GM12878 (cell line): ENCODE measurements around the gene PRM3. TPM values are rescaled to one million over a fixed set of nuclear protein-coding genes. Genes with fewer than 3 reads are reported as not detected.

Experiments used
- ATAC-seq: fragments of 200-7000 bp; cut with Tn5 transposase; 3 replicates; pipeline ENCODE4 v1.9.1; 2020; ENCODE audit warnings: mild to moderate bottlenecking, moderate library complexity
- BruUV-seq: library from RNA; stranded (reverse); fragments of 400-500 nt; replicated peaks from 2 replicates; lab custom pipeline; 2021; lab: Mats Ljungman, UMichigan
- CTCF ChIA-PET: fragments of 300-600 bp; sonication (Branson Sonifier 250); formaldehyde crosslinking; extraction: SDS; loops from one replicate; lab custom pipeline; 2021; ENCODE audit warnings: inconsistent platforms; lab: Yijun Ruan, JAX
- POLR2A ChIA-PET: fragments of 350-600 bp; formaldehyde crosslinking; extraction: SDS; loops from one replicate; lab custom pipeline; 2021; ENCODE audit warnings: inconsistent platforms; lab: Charles Lee
- RAD21 ChIA-PET: fragments of 300-600 bp; sonication (Branson Sonifier 250); formaldehyde crosslinking; loops from one replicate; lab custom pipeline; 2023; ENCODE audit warnings: antibody characterized with exemption; ENCODE audit not compliant: unreplicated experiment; lab: Charles Lee
- SMC1A ChIA-PET: fragments of 300-600 bp; sonication (Branson Sonifier 250); formaldehyde crosslinking; loops from one replicate; lab custom pipeline; 2023; ENCODE audit not compliant: unreplicated experiment, uncharacterized antibody; lab: Charles Lee
- DNase-seq: peaks from one replicate; pipeline ENCODE4 v3.0.0-alpha.2; 2011; ENCODE audit warnings: low read depth, low spot score
- FAIRE-seq: peaks from 3 replicates; lab custom pipeline; 2011; peaks lifted over from hg19 to GRCh38; lab: Jason Lieb, UNC
- H2AFZ ChIP-seq: 2 replicates; pipeline ENCODE4 v1.6.0; 2011; ENCODE audit warnings: low read depth, low read length, control low read depth; ENCODE audit not compliant: control insufficient read depth
- H3K27ac ChIP-seq: 2 replicates; pipeline ENCODE4 v1.5.1; 2011; ENCODE audit warnings: control low read depth; ENCODE audit not compliant: control insufficient read depth, insufficient read depth
- H3K27me3 ChIP-seq, 2 experiments: replicated peaks in 1 of 2; 2 replicates each; pipeline versions ENCODE4 v1.6.0 to v1.6.1; 2011; ENCODE audit warnings: low read length in 1 of 2; ENCODE audit not compliant: control insufficient read depth in 2 of 2, insufficient read depth in 2 of 2
- H3K36me3 ChIP-seq, 2 experiments: 2 replicates each; pipeline ENCODE4 v1.5.1; 2011; ENCODE audit warnings: low read length in 1 of 2; ENCODE audit not compliant: control insufficient read depth in 2 of 2, insufficient read depth in 2 of 2
- H3K4me1 ChIP-seq: 2 replicates; pipeline ENCODE4 v1.6.1; 2011; ENCODE audit warnings: mild to moderate bottlenecking, low read length, moderate library complexity, mixed read lengths; ENCODE audit not compliant: control insufficient read depth, insufficient read depth
- H3K4me2 ChIP-seq: 2 replicates; pipeline ENCODE4 v1.6.0; 2011; ENCODE audit warnings: control low read depth; ENCODE audit not compliant: control insufficient read depth, insufficient read depth
- H3K4me3 ChIP-seq: fragments of 200-600 bp; sonication (generic); 2 replicates; pipeline ENCODE4 v1.5.1; 2016
- H3K79me2 ChIP-seq: 2 replicates; pipeline ENCODE4 v1.6.0; 2011; ENCODE audit warnings: low read length; ENCODE audit not compliant: control insufficient read depth, insufficient read depth
- H3K9ac ChIP-seq: 2 replicates; pipeline ENCODE4 v1.8.0; 2011; ENCODE audit warnings: low read length, control low read depth, mixed read lengths; ENCODE audit not compliant: control insufficient read depth, insufficient read depth
- H3K9me3 ChIP-seq: replicated peaks from 3 replicates; pipeline ENCODE4 v1.5.1; 2011; ENCODE audit warnings: mild to moderate bottlenecking, low read length; ENCODE audit not compliant: control insufficient read depth, insufficient read depth
- H4K20me1 ChIP-seq: 2 replicates; pipeline ENCODE4 v1.6.0; 2011; ENCODE audit not compliant: control insufficient read depth, insufficient read depth
- ATF3 ChIP-seq: IDR thresholded peaks from 2 replicates; pipeline ENCODE4 v1.6.1; 2011; ENCODE audit warnings: low read depth, mild to moderate bottlenecking, low read length, moderate library complexity, borderline replicate concordance; ENCODE audit errors: extremely low read depth
- BMI1 ChIP-seq: fragments of 450-650 bp; IDR thresholded peaks from 2 replicates; pipeline ENCODE4 v1.6.1; 2016; ENCODE audit warnings: mild to moderate bottlenecking, moderate library complexity, borderline replicate concordance
- CBX5 ChIP-seq: sonication (generic); IDR thresholded peaks from 2 replicates; pipeline ENCODE4 v1.6.1; 2016; ENCODE audit warnings: low read depth, moderate library complexity, mild to moderate bottlenecking, inconsistent platforms
- CHD2 ChIP-seq: IDR thresholded peaks from 2 replicates; pipeline ENCODE4 v1.6.1; 2011; ENCODE audit warnings: low read depth, low read length, improper control_type of control experiment, borderline replicate concordance
- HCFC1 ChIP-seq: fragments of 150-350 bp; IDR thresholded peaks from 2 replicates; pipeline ENCODE4 v1.6.1; 2014; ENCODE audit warnings: low read length
- IRF4 ChIP-seq: IDR thresholded peaks from 2 replicates; pipeline ENCODE4 v1.6.1; 2011; ENCODE audit warnings: low read depth, low read length
- JUND ChIP-seq: IDR thresholded peaks from 2 replicates; pipeline ENCODE4 v1.6.1; 2012; ENCODE audit warnings: low read depth, mild to moderate bottlenecking, low read length, improper control_type of control experiment, moderate library complexity
- MTA2 ChIP-seq: fragments of 450-650 bp; IDR thresholded peaks from 2 replicates; pipeline ENCODE4 v1.6.1; 2016; ENCODE audit warnings: low read depth, mild to moderate bottlenecking, moderate library complexity
- NFIC ChIP-seq: IDR thresholded peaks from 2 replicates; pipeline ENCODE4 v1.6.1; 2012; ENCODE audit warnings: low read depth, mild to moderate bottlenecking, inconsistent platforms, low read length, moderate library complexity
- NR2C2 ChIP-seq: IDR thresholded peaks from 2 replicates; pipeline ENCODE4 v1.6.1; 2011; ENCODE audit warnings: borderline replicate concordance, low read depth; ENCODE audit not compliant: control insufficient read depth, insufficient read length
- PAX5 ChIP-seq: IDR thresholded peaks from 2 replicates; pipeline ENCODE4 v1.6.1; 2011; ENCODE audit warnings: low read depth, low read length, borderline replicate concordance
- RB1 ChIP-seq: fragments of 450-650 bp; formaldehyde crosslinking; IDR thresholded peaks from 2 replicates; pipeline ENCODE4 v1.6.1; 2017; ENCODE audit warnings: mild to moderate bottlenecking, borderline replicate concordance
- SMARCA5 ChIP-seq: fragments of 450-650 bp; IDR thresholded peaks from 2 replicates; pipeline ENCODE4 v1.6.1; 2017; ENCODE audit warnings: mild to moderate bottlenecking
- WGBS: methylation state at CpG from one replicate; pipeline ENCODE4 v1.1.6; 2016; ENCODE audit warnings: low lambda C conversion rate; ENCODE audit not compliant: insufficient replicate concordance, insufficient coverage; ENCODE audit errors: missing lambda C conversion rate; 5-methylcytosine and 5-hydroxymethylcytosine counted together
- in situ Hi-C: fragments of 300-500 bp; cut with MboI; formaldehyde crosslinking; loops from 9 replicates; pipeline ENCODE4 v1.14.3; 2018; ENCODE audit warnings: mixed read lengths
- intact Hi-C: fragments of 100-400 bp; cut with micrococcal nuclease; formaldehyde crosslinking; loops from one replicate; pipeline ENCODE4 v1.14.2; 2022; ENCODE audit not compliant: unreplicated experiment
- polyA plus RNA-seq, 11 experiments: library from polyadenylated mRNA; depleted of rRNA in 4 of 11; unstranded in 6 of 11; stranded (reverse) in 5 of 11; fragments of >200 nt; fragmentation: Nextera tagmentation in 4 of 11; fragmentation: Illumina TruSeq in 1 of 11; extraction: Ambion mirVana in 4 of 11; extraction: Trizol in 1 of 11; gene quantifications; 1 replicate in 1 of 11; 2 replicates in 10 of 11; pipeline versions ENCODE4 v1.2.1 to v1.2.3, GENCODE V29; 2011 to 2016; ENCODE audit warnings: inconsistent platforms in 2 of 11, missing spikeins in 2 of 11, low read depth in 1 of 11
- total RNA-seq, 4 experiments: library from RNA; depleted of rRNA in 3 of 4; stranded (reverse); fragments of >200 nt in 3 of 4; fragmentation: Illumina TruSeq in 1 of 4; extraction: Trizol in 1 of 4; gene quantifications; 2 replicates each; pipeline versions ENCODE4 v1.2.1 to v1.2.3, GENCODE V29; 2013 to 2021

PRM3 gene
- total and polyA plus RNA-seq, 10 of the 15 experiments (the other 5 are each of a cell fraction or from before 2014, with no cell fraction given): not detected

GRCh38 chr16:11320170-11320569 is 46.7 kb upstream of the PRM3 start:
- WGBS: 89% methylated on average over 10 of the region's 10 CpGs

More at GRCh38 chr16:11320170-11320569, 46.7 kb upstream of the PRM3 start:
- no peak for FAIRE-seq
- intact Hi-C loops: no loop called here
- Histone ChIP-seq H3K27ac (no peak overlapping the region), H2AFZ (no peak overlapping the region), H3K27me3 (no peaks in the 10 kb centered on the region; a peak in 1 of 4 replicates), H3K4me2 (no peak overlapping the region), H4K20me1 (no peaks in the 10 kb centered on the region), H3K4me3 (no peak overlapping the region), H3K9ac (no peak overlapping the region), H3K4me1 (peaks cover 8% of the 10 kb centered on the region), H3K36me3 (no peaks in the 10 kb centered on the region), H3K79me2 (no peaks in the 10 kb centered on the region), H3K9me3 (no peaks in the 10 kb centered on the region; the same call in 2 of the 3 replicates)
- in situ Hi-C loops: no loop called here
- BruUV-seq: no TSS peak
- SMC1A ChIA-PET: interaction anchor here (1.3 to 1.5 kb wide), 2 partner anchors 16 to 29 kb away, joined by 3 to 4 read pairs; no protein-coding TSS in a partner anchor
- TF ChIP-seq CBX5 (no peak), MTA2 (no peak), BMI1 (no peak), NR2C2 (no peak), JUND (no peak), RB1 (no peak), ATF3 (no peak), SMARCA5 (no peak), IRF4 (no peak), PAX5 (no peak), CHD2 (no peak), NFIC (no peak), HCFC1 (no peak)
- no peak for DNase-seq
- POLR2A ChIA-PET: no interaction called here
- ATAC-seq: no peak
- RAD21 ChIA-PET: interaction anchor here (1.4 kb wide), 1 partner anchor 10 kb away, joined by 3 read pairs; no protein-coding TSS in a partner anchor
- CTCF ChIA-PET: no interaction called here
